OCI-LY7 (cell line): Measurements from ENCODE around the gene SOD3.

Experiments
- CTCF ChIP-seq: fragments of 200-600 bp; sonication (generic); conservative IDR thresholded peaks from 2 replicates; pipeline ENCODE4 v1.5.1; 2014; ENCODE audit warnings: mild to moderate bottlenecking, antibody characterized with exemption, low read length, moderate library complexity, mixed read lengths
- EZH2phosphoT487 ChIP-seq: fragments of 200-600 bp; sonication (generic); IDR thresholded peaks from 2 replicates; pipeline ENCODE4 v1.6.1; 2018; ENCODE audit warnings: low read depth, borderline replicate concordance, mild to moderate bottlenecking, mixed run types, antibody characterized with exemption, low read length, moderate library complexity, mixed read lengths

DNA sequence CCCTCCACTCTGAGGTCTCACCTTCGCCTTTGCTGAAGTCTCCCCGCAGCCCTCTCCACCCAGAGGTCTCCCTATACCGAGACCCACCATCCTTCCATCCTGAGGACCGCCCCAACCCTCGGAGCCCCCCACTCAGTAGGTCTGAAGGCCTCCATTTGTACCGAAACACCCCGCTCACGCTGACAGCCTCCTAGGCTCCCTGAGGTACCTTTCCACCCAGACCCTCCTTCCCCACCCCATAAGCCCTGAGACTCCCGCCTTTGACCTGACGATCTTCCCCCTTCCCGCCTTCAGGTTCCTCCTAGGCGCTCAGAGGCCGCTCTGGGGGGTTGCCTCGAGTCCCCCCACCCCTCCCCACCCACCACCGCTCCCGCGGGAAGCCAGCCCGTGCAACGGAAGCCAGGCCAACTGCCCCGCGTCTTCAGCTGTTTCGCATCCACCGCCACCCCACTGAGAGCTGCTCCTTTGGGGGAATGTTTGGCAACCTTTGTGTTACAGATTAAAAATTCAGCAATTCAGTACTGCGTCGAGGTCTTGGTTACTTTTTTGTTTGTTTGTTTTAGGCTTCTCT is 5.0 kb downstream of the SOD3 start:
- TF ChIP-seq CTCF (no peak), EZH2phosphoT487 (no peak)
